ENCODE results near the gene SEPSECS.
"Not testable (repeated sequence)": the region's sequence is repeated elsewhere in the genome, so short reads cannot be mapped to it uniquely, and the experiment has no call there.

Gene SEPSECS

GRCh38 chr4:25107827-25108516, 52.3 kb downstream of the SEPSECS start:
- DNase-seq, result no peak

DNA sequence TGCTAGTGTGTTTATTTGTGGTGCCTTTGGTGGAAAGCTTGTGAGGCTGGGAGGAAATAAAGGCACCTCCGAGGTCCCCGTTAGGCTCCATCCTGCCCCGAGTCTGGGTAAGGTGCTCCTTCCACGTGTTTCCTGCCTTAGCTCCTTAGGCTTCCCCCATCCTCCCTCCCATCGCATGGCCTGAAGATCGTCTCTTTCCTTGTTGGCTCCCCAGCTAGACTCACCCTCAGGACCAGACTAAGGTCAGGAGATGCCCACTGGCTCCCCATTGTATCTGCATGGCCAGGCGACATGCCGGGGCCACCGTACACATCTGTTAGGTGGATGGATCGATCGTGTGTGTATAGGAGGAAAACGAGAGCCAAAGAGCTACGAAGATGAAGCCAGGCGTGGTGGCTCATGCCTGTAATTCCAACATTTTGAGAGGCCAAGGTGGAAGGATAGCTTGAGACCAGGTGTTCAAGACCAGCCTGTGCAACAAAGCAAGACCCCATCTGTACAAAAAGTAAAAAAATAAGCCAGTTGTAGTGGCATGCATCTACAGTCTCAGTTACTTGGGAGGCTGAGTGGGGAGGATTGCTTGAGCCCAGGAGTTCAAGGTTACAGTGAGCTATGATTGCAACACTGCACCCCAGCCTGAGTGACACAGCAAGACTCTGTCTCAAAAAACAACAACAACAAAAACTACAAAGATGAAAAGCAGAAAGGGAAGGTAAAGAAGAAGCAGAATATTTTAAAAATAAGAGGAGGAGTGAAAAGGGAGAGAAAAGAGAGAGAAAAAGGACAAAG, 53.7 kb downstream of the SEPSECS start:
- DNase-seq, result no peak

GRCh38 chr4:25104591-25104990, 55.7 kb downstream of the SEPSECS start:
- no peak for DNase-seq

DNA sequence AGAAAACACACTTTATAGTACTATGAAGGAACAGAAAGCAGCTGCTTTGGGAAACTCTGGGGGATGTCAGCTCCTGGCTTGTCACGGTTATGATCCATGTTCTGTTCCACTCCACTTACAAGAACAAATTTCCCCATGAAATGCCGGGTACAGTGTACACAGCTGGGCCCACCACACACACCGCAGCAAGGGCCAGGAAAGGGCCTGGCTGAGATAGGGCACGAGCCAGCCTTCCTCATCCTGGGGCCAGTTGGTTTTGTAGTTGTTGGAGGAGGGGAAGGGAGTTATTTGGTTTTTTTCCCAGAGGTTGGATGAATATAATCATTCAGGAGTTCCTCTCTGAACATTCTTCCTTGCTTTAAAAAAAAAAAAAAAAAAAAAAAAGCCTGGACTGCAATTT, 56.8 kb downstream of the SEPSECS start:
- DNase-seq, result no peak

GRCh38 chr4:25101836-25102235, 58.4 kb downstream of the SEPSECS start:
- DNase-seq, result no peak

GRCh38 chr4:25100710-25101109, 59.5 kb downstream of the SEPSECS start:
- no peak for DNase-seq

GRCh38 chr4:25100021-25100555, 60.2 kb downstream of the SEPSECS start:
- DNase-seq, result no peak

DNA sequence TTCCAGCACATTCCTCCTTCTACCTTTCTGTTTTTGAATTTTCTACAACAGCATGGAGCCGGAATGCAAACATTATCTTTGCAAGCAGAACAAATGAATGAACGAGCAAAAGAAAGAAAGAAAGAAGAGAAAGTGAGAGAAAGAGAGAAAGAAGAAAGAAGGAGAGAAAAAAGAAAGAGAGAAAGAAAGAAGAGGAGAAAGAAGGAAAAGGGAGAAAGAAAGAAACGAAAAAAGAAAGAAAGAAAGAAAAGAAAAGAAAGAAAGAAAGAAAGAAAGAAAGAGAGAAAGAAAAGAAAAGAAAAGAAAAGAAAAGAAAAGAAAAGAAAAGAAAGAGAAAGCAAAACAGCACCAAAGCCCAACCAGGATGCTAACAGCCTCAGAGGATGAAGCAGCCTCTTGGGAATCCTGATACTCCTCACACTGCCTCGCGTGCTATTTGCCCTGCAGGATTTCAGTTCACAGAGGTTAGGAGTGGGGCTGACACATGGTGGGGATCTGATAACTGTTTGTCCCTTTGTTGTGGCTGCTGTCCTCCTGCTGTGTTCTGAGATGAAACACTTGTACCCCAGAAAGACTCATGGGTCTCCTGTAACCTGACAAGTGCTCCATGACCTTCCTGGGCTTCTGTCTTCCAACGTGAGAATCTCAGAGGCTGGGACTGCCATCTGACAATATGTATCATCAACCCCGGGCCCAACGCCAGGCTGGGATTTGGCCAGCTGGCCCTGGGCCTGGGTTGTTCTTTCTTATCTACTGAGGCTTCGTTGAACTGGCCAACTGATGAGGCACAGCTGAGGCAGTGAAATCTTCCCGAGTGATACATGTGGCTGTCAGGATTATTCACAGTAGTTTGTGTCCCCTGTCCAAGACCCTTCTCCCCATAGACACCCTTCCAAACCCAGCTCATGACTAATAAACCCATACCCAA, 61.0 kb downstream of the SEPSECS start:
- peak; percentile 79 for DNase-seq

GRCh38 chr4:25096981-25097443, 63.2 kb downstream of the SEPSECS start:
- DNase-seq, result no peak

DNA sequence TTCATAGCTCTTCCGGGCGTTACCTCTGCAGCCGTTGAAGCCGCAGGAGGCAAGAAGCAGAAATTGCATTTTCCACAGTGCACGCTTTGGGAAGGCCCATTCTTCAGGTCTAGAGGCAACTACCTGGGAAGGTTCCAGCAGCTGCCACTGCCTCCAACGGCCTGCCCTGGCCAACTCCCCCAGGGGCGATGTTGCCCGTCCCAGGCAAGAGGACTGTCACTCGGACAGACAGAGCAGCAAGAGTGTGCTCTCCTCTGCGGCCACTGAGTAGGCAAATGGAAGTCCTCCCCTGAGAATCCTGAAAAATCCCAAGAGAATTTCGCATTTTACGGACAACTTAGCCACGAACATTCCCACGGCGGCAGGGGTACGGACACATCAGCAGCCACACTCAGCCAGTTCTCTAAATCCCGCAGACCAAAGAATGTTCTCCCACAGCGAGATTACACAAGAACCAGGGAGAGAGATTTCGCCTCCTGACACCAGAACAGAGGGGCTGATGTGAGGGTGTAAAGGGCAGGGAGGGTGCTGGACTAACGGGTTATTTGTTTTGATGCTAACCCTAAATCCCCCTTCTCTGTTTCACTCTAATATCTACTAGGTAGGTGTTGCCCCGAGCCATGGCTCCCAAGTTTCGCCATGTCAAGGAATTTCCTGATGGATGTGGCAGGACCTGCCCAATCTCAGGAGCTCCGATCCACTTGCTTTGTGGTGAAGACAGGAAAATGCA, 63.8 kb downstream of the SEPSECS start:
- no peak for DNase-seq

- peak; percentile 45 for DNase-seq
These were observed 64.4 kb downstream of the SEPSECS start for GRCh38 chr4:25095837-25096236.

- peak; percentile 19 for DNase-seq
These were observed 68.1 kb downstream of the SEPSECS start for GRCh38 chr4:25092139-25092538.

DNA sequence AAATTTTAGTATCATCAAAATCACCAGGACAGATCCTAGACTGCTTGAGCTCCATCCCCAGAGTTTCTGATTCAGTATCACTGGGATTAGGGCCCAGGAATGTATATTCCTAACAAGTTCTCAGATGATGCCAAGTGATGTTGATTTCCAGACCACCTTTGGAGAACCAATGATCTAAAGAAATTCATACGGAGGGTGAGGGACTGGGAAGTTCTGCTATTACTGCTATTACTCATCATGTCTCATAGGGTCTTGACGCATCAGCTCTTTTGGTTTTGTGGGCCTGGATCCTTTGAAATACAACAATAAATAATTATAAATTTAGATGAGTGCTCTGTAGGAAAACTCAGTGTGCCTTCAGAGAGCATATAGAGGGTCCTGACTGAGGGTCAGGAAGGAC, 69.7 kb downstream of the SEPSECS start:
- peak; percentile 85 for DNase-seq

- DNase-seq, result no peak
These were observed 71.0 kb downstream of the SEPSECS start for GRCh38 chr4:25089051-25089763.

DNA sequence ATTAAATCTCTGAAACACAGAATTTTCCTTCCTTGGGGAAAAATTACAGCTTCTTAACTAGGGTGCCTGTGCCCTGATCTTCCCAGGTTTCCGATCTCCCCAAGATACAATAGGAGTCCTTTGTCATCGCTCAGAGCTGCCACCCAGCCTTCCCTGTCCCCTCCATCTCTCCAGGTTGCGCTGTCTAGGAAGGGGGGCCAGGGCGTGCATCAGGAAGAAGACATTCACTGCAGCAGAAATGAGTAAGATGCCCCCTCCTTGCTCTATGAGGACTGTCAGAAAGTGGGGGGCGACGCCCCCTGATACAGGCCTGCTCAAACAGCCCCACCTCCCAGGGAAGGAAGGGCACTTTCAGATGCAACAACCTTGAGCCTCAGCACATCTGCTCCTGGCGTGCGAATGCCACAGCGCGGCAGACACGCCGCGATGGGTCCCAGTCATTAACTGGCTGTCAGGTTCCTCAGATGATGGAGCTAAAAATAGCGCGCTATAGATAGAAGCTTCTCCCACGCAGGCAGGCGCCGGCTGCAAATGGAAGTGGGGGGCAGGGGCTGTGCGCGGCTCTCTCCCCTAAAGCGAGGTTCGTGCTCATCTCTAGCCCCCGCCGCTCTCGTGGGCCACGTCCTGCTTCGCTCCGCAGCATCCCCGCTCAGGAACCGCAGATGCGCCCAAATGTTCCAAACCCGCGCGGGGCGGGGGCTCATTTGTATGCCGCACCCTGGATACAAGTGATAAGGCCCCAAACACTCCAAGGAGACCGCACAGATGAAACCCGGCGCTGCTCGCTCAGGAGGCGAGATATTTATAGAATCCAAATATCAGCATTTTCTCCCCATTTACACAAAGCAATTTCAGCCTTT, 71.9 kb downstream of the SEPSECS start:
- DNase-seq, result peak; percentile 65

- DNase-seq, result no peak
These were observed 74.6 kb downstream of the SEPSECS start for GRCh38 chr4:25085671-25086070.

DNA sequence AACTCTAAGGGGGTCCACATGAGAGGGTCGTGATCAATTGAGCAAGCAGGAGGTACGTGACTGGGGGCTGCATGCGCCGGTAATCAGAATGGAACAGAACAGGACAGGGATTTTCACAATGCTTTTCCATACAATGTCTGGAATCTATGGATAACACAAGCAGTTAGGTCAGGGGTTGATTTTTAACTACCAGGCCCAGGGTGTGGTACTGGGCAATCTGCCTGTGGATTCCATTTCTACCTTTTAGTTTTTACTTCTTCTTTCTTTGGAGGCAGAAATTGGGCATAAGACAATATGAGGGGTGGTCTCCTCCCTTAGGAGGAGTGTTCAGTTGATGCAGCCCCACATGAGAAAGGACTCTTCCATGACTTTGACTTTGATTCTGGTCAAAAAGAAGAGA, 76.8 kb downstream of the SEPSECS start:
- DNase-seq, result not testable (repeated sequence)

GRCh38 chr4:25081866-25082471, 78.3 kb downstream of the SEPSECS start:
- no peak for DNase-seq

DNA sequence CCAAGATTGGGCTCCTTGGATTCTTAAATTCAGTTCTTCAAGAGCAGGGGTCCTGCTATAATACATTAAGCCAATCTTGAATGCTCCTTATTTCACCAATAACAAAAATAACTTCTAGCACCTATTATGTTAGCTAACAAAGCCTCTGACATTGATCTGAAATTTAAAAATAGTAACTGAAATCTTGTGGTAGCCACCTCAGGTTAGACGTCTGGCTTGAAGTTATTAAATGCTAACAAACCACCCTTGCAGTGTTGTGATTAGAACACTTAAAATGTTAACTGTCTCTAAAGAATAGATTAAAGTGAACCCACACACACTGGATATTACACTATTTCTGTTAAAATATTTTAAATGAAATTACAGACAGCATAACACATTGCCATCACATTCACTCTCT, 79.7 kb downstream of the SEPSECS start:
- no peak for DNase-seq

GRCh38 chr4:25078523-25078922, 81.7 kb downstream of the SEPSECS start:
- no peak for DNase-seq

Data from fibroblast of skin of right biceps (primary cell).